HG02798 (cell line): ENCODE measurements around the gene ANKRD11.

Source experiments
- ATAC-seq: cut with Tn5 transposase; IDR thresholded peaks from one replicate; pipeline ENCODE4 v1.9.1; 2021; ENCODE audit warnings: mild to moderate bottlenecking; ENCODE audit not compliant: unreplicated experiment, poor library complexity

ANKRD11 gene

DNA sequence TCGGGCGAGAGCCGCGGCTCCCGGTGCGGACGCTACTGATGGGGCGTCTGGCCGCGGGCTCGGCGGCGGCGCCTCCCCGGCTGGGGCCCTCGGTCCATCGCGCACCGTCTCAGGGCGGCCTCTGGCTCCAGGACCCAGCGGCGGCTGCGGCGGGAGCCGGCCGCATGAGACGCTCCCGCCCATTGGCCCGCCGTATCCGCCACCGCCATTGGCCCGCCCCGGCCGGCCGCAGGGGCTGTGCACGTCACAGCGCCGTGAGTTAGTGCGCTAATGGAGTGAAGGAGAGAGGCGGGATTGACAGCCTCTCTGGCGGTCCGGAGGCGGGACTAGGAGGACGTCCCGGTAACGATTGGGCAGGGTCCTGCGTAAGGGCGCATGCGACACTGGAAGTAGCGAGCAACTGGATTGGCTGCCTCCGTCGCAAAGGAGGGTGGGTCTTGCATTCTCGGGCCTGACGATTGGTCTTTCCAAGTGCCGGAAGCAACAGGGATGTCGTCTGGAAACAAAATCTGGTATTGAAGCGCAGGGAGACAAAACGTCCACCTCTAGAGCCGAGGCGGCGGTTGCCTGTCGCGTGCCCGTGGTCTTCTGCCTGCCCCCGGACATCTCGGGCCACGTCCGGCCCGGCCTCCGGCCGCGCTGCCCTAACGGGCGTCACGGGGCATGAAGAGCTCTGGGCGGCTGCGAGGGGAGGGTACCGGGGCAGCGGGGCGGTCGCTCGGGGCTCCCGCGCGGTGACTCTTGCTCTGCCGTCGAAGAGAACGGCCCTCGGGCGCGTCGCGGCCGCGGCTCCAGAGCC is at the start of gene ANKRD11:
Gene ANKRD11 (minus strand): TSS at position 123 of the 799 bp plus-strand sequence. CDS start 173,542 bp downstream, outside the sequence.
- peak; percentile 90 for ATAC-seq

DNA sequence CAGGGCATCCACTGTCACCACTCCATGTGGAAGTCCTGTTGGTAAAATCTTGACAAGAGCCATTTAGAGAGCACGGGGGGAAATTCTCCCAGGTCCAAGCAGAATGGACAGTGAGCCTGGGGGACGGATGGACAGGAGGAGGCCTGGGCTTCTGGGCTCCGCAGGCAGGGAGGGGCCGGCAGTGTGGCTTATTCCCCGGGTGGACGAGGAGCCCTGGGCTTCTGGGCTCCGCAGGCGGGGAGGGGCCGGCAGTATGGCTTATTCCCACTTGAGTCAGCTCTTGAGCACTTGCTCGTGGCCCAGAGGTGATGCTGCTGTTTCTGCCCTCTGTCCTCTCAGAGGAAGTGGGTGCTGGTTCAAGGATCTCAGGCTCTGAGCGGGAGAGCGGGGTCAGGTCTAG is 47.9 kb upstream of the ANKRD11 start:
- no peak for ATAC-seq

DNA sequence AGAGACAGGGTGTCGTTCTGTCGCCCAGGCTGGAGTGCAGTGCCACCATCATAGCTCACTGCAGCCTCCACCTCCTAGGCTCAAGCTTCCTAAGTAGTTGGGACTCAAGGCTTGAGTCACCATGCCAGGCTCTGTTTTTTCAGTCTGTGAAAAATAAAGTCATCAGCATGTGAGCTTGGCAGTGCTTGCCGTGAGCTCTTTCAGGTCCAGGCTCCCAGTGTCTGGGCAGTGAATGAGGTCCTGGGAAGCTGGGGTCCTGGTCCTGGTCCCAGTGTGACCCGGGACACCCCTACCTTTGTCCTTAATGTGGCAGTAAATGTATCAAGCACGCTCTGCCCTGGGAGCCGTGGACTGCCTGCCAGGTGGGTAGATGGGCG is 47.2 kb upstream of the ANKRD11 start:
- no peak for ATAC-seq

DNA sequence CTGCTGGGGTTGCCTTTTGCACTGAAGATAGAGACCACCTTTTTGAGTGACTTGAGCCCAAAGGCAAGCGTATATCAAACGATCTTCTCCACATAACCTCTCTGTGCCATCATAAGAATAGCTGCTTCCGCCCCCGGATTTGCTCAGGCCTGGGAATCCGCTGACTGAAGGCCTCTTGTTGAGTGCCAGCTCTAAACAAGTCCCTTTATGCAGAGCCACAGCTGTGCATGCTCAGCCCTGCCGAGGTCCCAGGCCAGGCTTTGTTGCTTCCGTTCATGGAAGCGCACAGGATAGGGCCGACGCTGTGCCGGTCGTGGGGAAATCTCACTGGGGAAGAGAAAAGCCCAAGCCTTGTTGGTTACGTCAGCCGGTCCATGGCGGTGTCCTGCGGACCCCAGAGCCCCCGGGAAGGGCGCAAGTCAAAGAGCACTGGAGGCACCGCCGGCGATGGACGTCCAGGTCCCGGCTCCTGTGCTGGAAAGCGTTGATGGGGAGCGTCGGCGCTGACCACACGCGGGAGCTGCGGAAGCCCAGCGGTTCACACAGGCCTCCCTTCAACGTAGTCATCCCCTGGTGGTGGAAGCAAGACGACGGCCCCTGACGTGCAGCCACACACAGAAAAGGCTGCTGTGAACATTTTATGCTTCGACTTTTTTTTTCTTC is 46.7 kb upstream of the ANKRD11 start:
- no peak for ATAC-seq

DNA sequence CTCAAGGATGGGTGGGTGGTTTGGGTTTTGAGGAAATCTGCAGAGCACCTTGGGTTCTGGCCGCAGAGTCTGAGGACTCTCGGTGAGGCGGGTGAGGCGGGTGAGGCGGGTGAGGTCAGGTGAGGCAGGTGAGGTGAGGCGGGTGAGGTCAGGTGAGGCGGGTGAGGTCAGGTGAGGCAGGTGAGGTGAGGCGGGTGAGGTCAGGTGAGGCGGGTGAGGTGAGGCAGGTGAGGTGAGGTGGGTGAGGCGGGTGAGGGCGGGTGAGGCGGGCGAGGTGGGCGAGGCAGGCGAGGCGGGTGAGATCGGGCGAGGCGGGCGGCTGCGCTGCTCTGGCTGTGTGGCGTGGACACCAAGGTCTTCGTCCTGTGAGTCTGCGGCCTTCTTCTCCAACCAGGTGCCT is 46.0 kb upstream of the ANKRD11 start:
- ATAC-seq: no peak

DNA sequence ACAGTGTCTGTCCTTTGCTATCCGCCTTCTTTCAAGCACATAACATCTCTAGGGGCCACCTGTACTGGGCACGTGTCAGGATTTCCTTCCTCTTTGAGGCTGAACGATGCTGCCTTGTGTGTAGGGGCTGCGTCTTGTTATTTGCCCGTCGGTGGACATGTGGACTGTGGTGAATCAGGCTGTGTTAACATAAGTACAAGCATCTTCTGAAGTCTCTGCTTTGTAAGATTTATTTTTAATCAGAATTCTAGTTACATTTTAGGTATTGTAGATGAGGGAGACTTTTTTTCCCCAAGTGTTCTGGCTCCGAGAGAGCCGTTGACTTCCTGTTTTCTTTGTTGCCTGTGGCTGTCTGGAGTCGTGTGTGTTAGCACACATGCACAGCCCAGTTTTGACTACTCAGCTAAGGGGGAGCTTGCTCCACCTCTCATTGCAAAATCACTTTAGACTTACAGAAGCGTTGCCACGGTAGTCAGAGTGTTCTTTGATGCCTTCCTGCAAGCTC is 43.9 kb upstream of the ANKRD11 start:
- ATAC-seq: no peak

DNA sequence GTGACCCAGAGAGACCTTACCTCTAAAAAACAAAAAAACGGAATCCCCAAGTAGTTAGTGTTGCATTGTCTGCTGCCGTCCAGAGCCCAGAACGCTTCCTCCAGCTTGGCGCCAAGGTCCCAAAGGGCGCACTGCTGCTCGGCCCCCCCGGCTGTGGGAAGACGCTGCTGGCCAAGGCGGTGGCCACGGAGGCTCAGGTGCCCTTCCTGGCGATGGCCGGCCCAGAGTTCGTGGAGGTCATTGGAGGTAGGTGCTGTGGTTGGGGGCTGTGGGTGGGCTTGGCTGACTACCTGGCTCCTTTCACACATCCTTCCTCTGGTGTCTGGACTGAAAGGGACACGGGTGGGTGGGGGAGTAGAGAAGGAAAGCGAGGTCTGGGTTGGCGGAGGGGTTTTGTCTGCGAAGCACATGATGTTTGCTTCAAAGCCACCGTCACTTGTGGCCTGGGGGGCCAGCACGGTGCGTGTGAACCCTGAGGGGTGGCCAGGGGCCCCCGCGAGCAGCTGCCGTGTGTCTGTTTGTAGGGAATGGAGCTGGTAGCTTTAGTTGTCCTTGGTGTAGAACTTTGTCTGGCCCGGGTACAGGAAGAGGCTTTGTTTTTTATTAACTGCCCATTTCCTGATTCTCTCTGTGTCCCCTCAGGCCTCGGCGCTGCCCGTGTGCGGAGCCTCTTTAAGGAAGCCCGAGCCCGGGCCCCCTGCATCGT is 41.6 kb upstream of the ANKRD11 start:
- no peak for ATAC-seq

DNA sequence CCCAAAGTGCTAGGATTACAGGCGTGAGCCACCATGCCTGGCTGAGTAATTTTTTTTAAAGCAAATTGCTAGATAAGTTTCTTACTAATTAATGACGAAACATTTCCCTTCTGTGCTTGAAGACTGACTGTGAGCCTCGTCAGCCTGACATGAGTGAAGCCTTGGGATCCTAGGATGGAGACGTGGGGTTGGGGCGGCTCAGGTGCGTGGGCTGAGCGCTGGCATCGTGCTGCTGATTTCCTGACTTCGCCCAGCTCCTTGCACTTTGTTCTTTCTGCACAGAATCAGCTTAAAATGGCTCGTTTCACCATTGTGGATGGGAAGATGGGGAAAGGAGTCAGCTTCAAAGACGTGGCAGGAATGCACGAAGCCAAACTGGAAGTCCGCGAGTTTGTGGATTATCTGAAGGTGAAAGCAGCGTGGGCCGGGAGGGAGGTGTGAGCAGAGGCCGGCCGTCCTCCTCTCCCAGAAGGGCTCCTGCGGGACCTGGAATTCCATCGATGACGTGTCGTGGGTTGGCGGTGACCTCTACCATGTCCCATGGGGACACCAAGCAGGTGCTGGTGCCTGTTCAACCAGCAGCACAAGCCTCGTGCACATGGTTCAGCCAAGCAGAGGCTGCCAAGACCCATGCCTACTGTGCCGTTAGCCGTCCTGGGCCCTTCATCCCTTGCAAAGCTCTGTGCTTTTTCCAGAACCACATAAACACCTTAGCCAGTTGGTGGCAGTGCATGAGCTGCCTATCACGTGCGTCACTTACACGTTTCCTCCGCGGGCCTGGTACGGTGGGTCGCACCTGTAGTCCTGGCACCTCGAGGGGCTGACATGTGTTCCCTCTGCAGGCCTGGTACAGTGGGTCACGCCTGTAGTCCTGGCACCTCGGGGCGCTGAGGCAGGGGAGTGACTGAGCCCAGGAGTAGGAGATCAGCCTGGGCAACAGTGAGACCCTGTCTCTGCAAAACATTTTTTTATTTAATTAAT is 40.3 kb upstream of the ANKRD11 start:
- ATAC-seq: no peak

DNA sequence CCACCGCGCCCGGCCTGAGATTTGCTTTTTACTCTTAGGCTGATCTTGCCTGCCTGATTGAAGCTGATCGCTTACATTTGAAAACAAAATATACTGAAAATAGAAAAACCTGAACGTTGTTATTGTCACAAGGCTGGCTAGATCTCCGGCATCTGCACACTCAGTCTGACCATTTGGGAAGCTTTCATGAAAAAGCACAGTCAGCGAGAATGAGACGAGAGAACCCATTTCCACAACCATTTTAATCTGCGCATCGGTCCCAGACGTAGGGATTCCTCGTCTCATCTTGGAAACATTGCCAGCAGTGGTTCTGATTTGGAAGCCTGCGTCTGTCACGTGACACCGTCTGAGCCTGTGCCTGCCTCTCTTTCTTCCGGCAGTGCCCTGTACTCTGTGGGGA is 38.7 kb upstream of the ANKRD11 start:
- no peak for ATAC-seq

DNA sequence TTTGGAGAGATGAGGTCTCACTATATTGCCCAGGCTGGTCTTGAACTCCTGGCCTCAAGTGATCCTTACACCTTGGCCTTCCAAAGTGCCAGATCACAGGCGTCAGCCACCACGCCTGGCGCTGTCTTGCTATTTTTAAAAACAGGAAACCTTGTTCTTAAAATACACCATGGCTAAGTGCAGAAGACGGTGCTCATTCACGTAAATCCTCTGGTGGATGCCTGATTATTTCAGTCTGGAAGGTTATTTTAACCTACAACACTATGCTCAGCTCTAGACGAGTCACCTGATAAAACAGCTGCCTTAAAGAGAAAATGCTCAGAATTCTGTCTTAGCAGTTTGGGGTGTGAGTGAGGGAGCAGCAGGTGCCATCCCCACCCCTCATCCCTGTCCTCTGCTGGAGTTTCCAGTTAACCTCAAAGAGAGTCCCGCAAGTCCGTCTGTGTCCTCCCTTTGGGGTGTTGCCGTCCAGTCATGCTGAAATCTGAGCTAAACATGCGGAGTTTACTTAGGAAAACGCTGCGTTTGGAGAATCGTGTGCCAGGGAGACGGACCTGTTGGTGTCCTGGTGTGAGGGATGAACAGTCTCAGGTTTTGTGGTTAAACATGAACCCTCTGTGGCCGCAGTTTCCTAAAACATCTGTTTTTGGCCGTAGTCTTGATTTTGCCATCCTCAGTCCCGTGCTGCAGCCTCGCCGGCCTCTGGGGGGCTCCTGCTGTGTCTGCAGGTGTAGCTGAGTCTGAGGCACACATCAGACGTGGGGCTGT is 35.0 kb upstream of the ANKRD11 start:
- ATAC-seq: no peak

DNA sequence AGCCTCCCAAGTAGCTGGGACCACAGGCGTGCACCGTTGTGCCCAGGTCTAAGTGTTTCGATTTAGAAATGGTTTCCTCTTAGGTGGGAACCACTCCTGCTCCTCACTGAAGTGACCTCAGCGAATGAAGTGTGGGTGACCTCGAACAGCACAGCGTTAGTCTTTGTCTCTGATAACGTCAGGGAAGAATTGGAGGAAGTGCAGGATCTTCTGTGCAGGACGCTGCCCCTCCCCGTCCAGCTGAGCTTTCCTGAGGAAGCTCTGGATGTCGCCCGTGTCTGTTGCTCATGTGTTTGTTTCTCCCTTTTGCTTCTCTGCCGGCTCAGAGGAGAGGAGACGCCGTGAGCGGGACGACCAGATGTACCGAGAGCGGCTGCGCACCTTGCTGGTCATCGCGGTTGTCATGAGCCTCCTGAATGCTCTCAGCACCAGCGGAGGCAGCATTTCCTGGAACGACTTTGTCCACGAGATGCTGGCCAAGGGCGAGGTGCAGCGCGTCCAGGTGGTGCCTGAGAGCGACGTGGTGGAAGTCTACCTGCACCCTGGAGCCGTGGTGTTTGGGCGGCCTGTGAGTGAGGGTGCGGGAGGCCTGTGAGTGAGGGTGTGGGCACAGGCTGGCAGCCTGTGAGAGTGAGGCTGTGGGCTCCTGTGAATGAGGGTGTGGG is 33.5 kb upstream of the ANKRD11 start:
- ATAC-seq: no peak

DNA sequence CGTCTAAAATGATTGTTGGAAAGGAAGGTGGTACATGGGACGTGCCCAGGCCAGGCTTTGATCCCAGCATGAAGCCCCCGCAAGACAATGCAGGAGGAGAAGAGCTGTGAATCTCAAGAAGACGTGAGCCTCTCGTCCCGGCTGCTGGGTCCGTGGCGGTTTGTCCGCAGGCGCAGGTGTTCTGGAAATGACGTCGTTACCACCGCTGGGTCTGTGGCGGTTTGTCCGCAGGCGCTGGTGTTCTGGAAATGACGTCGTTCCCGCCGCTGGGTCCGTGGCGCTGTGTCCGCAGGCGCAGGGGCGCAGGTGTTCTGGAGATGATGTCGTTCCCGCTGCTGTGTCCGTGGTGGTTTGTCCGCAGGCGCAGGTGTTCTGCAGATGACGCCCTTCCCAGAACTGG is 31.9 kb upstream of the ANKRD11 start:
- ATAC-seq: no peak

DNA sequence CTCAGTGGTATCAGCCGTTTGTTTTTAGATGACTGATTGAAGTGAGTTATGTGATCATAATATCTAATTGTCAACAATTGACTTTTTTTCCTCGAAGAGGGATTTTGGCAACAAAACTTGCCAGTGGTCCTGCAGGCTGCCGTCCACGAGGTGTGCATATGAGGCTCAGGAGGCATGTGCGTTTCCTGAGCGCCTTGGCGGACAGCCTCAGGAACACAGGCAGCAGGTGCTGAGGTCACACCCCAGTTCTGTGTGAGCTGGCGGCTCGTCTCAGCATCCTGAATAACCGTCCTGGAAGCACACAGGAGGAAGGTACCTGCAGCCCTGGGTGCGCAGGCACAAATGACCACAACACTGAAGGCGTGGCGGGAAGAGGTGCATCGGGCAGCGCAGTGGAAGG is 29.5 kb upstream of the ANKRD11 start:
- ATAC-seq: no peak

DNA sequence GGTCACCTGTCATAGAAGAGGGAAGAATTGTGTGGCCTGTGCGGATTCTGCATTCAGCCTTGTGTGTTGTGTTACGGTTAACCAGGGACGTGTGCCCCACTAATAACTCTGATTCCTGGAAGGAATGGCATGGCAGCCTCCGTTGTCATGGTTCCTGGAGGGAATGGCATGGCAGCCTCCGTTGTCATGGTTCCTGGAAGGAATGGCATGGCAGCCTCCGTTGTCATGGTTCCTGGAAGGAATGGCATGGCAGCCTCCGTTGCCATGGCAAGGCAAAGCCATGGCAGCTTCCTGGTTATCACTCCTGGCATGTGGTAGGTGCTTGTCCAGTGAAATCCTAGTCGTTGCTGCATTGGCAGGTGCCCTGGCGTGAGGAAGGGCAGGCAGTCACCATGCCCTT is 26.8 kb upstream of the ANKRD11 start:
- ATAC-seq: no peak

DNA sequence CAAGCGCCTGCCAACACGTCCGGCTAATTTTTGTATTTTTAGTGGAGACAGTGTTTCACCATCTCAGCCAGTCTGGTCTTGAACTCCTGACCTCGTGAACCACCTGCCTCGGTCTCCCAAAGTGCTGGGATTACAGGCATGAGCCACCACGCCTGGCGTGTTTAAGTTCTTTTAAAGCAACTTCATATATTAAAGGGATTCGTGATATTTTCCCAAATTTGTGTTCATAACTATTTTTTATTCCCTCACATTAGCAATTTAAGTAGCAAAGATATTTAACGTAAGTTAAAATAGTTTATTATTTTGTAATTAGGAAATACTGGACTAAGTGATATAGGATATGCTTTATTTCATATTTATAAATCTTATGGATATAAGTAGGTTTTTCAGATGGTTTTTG is 22.1 kb upstream of the ANKRD11 start:
- ATAC-seq: no peak

DNA sequence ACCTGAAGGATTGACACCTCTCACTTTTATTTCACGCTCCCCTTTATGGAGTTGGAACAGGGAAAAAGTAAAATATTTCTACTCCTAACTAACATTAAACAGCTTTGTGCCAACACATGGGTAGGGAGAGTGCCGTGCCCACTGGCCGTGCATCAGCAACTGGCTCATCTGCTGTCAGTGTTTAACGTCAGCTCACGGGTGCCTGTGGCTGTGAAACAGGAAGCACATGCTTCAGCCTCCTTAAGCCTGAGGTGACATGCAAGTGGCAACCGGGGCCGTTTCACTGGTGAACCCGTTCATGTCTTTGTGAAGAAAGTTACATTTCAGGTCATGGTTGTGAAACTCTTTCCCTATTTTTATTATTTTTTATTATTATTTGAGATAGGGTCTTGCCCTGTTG is 21.0 kb upstream of the ANKRD11 start:
- no peak for ATAC-seq

DNA sequence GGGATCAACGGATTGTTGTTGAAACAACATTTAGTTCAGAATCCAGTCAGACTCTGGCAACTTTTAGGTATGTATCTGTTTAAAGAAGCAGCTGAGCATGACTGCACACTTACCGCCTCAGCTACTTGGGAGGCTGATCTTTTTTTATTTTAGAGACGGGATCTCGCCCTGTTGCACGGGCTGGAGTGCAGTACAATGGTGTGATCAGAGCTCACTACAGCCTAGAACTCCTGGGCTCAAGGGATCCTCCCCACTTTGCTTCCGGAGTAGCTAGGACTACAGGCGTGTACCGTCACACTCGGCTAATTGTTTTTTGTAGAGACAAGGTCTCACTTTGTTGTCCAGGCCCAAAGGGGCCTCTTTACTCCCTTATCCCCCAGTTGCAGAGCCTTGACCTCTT is 20.2 kb upstream of the ANKRD11 start:
- no peak for ATAC-seq

DNA sequence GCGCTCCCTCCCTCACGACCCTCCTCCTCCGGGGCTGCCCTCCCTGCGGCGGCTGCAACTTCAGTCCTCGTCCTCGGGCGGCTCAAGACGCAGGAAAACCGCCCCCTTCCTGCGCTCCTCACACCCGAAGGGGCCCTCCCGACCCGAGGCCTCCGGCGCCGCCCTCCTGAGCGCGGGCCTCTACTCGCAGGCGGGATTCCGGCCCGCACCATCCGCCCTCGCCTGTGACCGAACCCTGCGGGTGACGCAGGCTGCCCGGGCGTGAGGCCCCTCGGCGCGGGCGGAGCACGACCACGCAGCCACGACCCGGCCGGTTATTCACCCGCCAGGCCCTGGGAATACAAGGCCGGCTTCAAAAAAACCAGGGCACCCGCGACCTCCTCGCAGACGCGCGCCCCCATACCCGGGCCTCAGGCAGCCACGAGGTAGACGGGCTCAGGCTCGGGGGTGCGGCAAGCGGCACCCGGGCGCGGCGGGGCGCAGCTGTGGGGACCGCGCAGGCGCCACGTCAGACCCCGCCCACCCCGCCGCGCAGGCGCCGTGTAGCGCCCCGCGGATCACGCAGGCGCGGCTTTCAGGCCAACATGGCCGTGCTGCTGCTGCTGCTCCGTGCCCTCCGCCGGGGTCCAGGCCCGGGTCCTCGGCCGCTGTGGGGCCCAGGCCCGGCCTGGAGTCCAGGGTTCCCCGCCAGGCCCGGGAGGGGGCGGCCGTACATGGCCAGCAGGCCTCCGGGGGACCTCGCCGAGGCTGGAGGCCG is 17.7 kb upstream of the ANKRD11 start, which contains the start of gene SPG7:
Gene SPG7 (plus strand): TSS at position 570 of the 757 bp plus-strand sequence. CDS start 15 bp downstream, at position 585.
- peak; percentile 84 for ATAC-seq
